Upper lobe of right lung (tissue), 1 donor: ENCODE measurements around the gene SLC2A11. TPM values are rescaled to one million over a fixed set of nuclear protein-coding genes. Genes with fewer than 3 reads are reported as not detected.

Experiments
- ATAC-seq: fragments of 200-7000 bp; cut with Tn5 transposase; one replicate; pipeline ENCODE4 v1.9.1; 2020; ENCODE audit warnings: mild to moderate bottlenecking, moderate library complexity
- DNase-seq: peaks from one replicate; pipeline ENCODE4 v3.0.0-alpha.2; 2020
- H3K27ac ChIP-seq: fragments of 200-600 bp; one replicate; pipeline ENCODE4 v1.8.0; 2022
- H3K27me3 ChIP-seq: fragments of 200-600 bp; one replicate; pipeline ENCODE4 v1.8.0; 2022; ENCODE audit warnings: mild to moderate bottlenecking
- H3K36me3 ChIP-seq: fragments of 200-600 bp; one replicate; pipeline ENCODE4 v1.8.0; 2022
- H3K4me1 ChIP-seq: fragments of 200-600 bp; one replicate; pipeline ENCODE4 v1.8.0; 2022
- H3K4me3 ChIP-seq: fragments of 200-600 bp; one replicate; pipeline ENCODE4 v1.8.0; 2022; ENCODE audit warnings: mild to moderate bottlenecking
- H3K9me3 ChIP-seq: fragments of 200-600 bp; one replicate; pipeline ENCODE4 v1.8.0; 2022
- intact Hi-C: fragments of 100-400 bp; cut with DNase I; formaldehyde crosslinking; loops from one replicate; pipeline ENCODE4 v1.11.0; 2022
- total RNA-seq: library from RNA; stranded (reverse); fragmentation: NEBNext Ultra II Directional; extraction: Animal tissue kit (Norgen Biotek cat#: 25700); gene quantifications from one replicate; pipeline ENCODE4 v1.2.1, GENCODE V29; 2021
- TF ChIP-seq, protein P1 (sequence below): fragments of 200-600 bp; IDR thresholded peaks from one replicate; pipeline ENCODE4 v1.8.0; 2022; ENCODE audit warnings: antibody characterized with exemption
- donor health status: DM: no; HTN: yes; CAD: no; lungs with severe emphysema.

SLC2A11 gene
- total RNA-seq, 1 donor from 2014 or later, result 13.2 TPM

- intact Hi-C loops, result no loop called here
Observed at GRCh38 chr22:23868580-23868979, 10.9 kb downstream of the SLC2A11 start.

GRCh38 chr22:23874871-23875270 is 17.2 kb downstream of the SLC2A11 start:
- no peak overlapping the region for H3K27ac ChIP-seq
- no peaks in the 10 kb centered on the region for H3K4me1 ChIP-seq
- H3K27me3 ChIP-seq, result no peaks in the 10 kb centered on the region
- TF ChIP-seq, protein P1, sequence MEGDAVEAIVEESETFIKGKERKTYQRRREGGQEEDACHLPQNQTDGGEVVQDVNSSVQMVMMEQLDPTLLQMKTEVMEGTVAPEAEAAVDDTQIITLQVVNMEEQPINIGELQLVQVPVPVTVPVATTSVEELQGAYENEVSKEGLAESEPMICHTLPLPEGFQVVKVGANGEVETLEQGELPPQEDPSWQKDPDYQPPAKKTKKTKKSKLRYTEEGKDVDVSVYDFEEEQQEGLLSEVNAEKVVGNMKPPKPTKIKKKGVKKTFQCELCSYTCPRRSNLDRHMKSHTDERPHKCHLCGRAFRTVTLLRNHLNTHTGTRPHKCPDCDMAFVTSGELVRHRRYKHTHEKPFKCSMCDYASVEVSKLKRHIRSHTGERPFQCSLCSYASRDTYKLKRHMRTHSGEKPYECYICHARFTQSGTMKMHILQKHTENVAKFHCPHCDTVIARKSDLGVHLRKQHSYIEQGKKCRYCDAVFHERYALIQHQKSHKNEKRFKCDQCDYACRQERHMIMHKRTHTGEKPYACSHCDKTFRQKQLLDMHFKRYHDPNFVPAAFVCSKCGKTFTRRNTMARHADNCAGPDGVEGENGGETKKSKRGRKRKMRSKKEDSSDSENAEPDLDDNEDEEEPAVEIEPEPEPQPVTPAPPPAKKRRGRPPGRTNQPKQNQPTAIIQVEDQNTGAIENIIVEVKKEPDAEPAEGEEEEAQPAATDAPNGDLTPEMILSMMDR, result no peak
- intact Hi-C loops, result no loop called here
- no peaks in the 10 kb centered on the region for H3K9me3 ChIP-seq
- DNase-seq (no peak), ATAC-seq (no peak)
- no peaks in the 10 kb centered on the region for H3K36me3 ChIP-seq
- no peak overlapping the region for H3K4me3 ChIP-seq

More at GRCh38 chr22:23868580-23868979, 10.9 kb downstream of the SLC2A11 start:
- Histone ChIP-seq H3K27me3 (no peaks in the 10 kb centered on the region), H3K4me1 (no peaks in the 10 kb centered on the region), H3K36me3 (no peaks in the 10 kb centered on the region), H3K4me3 (no peak overlapping the region), H3K9me3 (no peaks in the 10 kb centered on the region), H3K27ac (no peak overlapping the region)
- peak; percentile 53 for ATAC-seq
- TF ChIP-seq, protein P1, result no peak
- no peak for DNase-seq

DNA sequence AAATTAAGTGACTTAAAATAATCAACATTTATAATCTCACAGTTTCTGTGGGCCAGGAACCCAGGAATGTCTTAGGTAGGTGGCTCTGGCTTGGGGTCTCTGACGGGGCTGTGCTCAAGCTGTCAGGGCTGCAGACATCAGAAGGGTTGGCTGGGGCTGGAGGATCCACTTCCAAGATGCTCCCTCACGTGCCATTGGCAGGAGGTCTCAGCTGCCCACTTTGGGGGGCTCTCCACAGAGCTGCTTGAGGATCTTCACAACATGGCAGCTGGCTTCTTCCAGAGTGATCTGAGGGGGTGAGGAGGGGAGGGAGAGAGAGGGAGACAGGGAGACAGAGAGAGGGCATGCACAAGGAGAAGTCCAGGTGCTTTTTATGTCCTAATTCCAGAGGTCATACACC is 18.1 kb downstream of the SLC2A11 start:
- Histone ChIP-seq H3K4me1 (no peaks in the 10 kb centered on the region), H3K9me3 (no peaks in the 10 kb centered on the region), H3K27ac (no peak overlapping the region), H3K4me3 (no peak overlapping the region), H3K27me3 (no peaks in the 10 kb centered on the region), H3K36me3 (no peaks in the 10 kb centered on the region)
- no peak for ATAC-seq
- intact Hi-C loops, result no loop called here
- DNase-seq, result no peak
- TF ChIP-seq, protein P1, result no peak

- no peak for DNase-seq
- H3K4me3 ChIP-seq, result no peak overlapping the region
Observed at GRCh38 chr22:23877566-23877965, 19.9 kb downstream of the SLC2A11 start.

GRCh38 chr22:23878219-23878618 is 20.5 kb downstream of the SLC2A11 start:
- TF ChIP-seq, protein P1, result no peak
- H3K9me3 ChIP-seq, result no peaks in the 10 kb centered on the region
- intact Hi-C loops, result no loop called here
- DNase-seq (no peak), ATAC-seq (no peak)
- no peaks in the 10 kb centered on the region for H3K4me1 ChIP-seq
- H3K27me3 ChIP-seq, result no peaks in the 10 kb centered on the region
- H3K36me3 ChIP-seq, result no peaks in the 10 kb centered on the region
- no peak overlapping the region for H3K4me3 ChIP-seq
- no peak overlapping the region for H3K27ac ChIP-seq

More at GRCh38 chr22:23877566-23877965, 19.9 kb downstream of the SLC2A11 start:
- Histone ChIP-seq H3K27ac (no peak overlapping the region), H3K27me3 (no peaks in the 10 kb centered on the region), H3K9me3 (no peaks in the 10 kb centered on the region), H3K36me3 (no peaks in the 10 kb centered on the region), H3K4me1 (no peaks in the 10 kb centered on the region)
- intact Hi-C loops, result no loop called here
- ATAC-seq, result no peak
- TF ChIP-seq, protein P1, result no peak

GRCh38 chr22:23882370-23882769 is 24.7 kb downstream of the SLC2A11 start:
- Histone ChIP-seq H3K27me3 (no peaks in the 10 kb centered on the region), H3K36me3 (no peaks in the 10 kb centered on the region), H3K9me3 (no peaks in the 10 kb centered on the region), H3K27ac (no peak overlapping the region), H3K4me3 (no peak overlapping the region), H3K4me1 (no peaks in the 10 kb centered on the region)
- intact Hi-C loops, result no loop called here
- ATAC-seq (no peak), DNase-seq (no peak)
- TF ChIP-seq, protein P1, result no peak
